Esophagus squamous epithelium (tissue), 4 donors: ENCODE results near the gene ETNPPL.

Experiments
- CTCF ChIP-seq, 6 experiments: fragments of 450-650 bp in 4 of 6; fragments of 200-600 bp in 2 of 6; sonication (generic) in 2 of 6; IDR thresholded peaks; one replicate each; pipeline ENCODE4 v1.5.1; 2016 to 2019; ENCODE audit warnings: antibody characterized with exemption in 6 of 6, mild to moderate bottlenecking in 4 of 6, moderate library complexity in 4 of 6
- POLR2A ChIP-seq, 4 donors: fragments of 450-650 bp; IDR thresholded peaks; one replicate each; pipeline ENCODE4 v1.6.1; 2017; ENCODE audit warnings: antibody characterized with exemption in 4 of 4, mild to moderate bottlenecking in 4 of 4, moderate library complexity in 3 of 4

GRCh38 chr4:108783665-108784463, 21.0 kb upstream of the ETNPPL start:
- TF ChIP-seq CTCF (IDR thresholded peaks at IDR 0.05) (no peak), POLR2A (IDR thresholded peaks at IDR 0.05) (no peak)
